Right cardiac atrium (tissue), 5 donors: ENCODE data around the gene PHOX2A. TPM values are rescaled to one million over a fixed set of nuclear protein-coding genes. Genes with fewer than 3 reads are reported as not detected.
A peak's percentile ranks its signal among the peaks of the same experiment; 100 is the strongest.

Experiments used
- ATAC-seq, 2 donors: fragments of 200-7000 bp; cut with Tn5 transposase; one replicate each; pipeline versions ENCODE4 v1.8.0 to v1.9.1; 2020; ENCODE audit warnings: moderate library complexity in 2 of 2, mild to moderate bottlenecking in 1 of 2
- DNase-seq, 3 donors: peaks; one replicate each; pipeline ENCODE4 v3.0.0-alpha.2; 2020
- H3K27ac ChIP-seq: one replicate; pipeline ENCODE4 v1.5.1; 2013; ENCODE audit warnings: mild to moderate bottlenecking, low read length, control low read depth, moderate library complexity
- H3K27me3 ChIP-seq: one replicate; pipeline ENCODE4 v1.6.1; 2013; ENCODE audit not compliant: control insufficient read depth, insufficient read depth
- H3K4me1 ChIP-seq: one replicate; pipeline ENCODE4 v1.6.1; 2013; ENCODE audit warnings: low read length; ENCODE audit not compliant: control insufficient read depth, insufficient read depth
- H3K4me3 ChIP-seq: one replicate; pipeline ENCODE4 v1.5.1; 2013; ENCODE audit warnings: low read length, control low read depth
- H3K9me3 ChIP-seq: one replicate; pipeline ENCODE4 v1.6.1; 2013; ENCODE audit warnings: low read length; ENCODE audit not compliant: control insufficient read depth
- WGBS: extraction: QIAGEN DNeasy Blood & Tissue Kit; methylation state at CpG from one replicate; pipeline ENCODE4 v1.1.7; 2013; 5-methylcytosine and 5-hydroxymethylcytosine counted together
- intact Hi-C, 4 donors: fragments of 100-400 bp; cut with DNase I; formaldehyde crosslinking; loops; one replicate each; pipeline versions ENCODE4 v1.11.0 to v1.14.0; 2022 to 2023
- polyA plus RNA-seq: library from polyadenylated mRNA; stranded (reverse); fragments of 200-250 nt; gene quantifications from one replicate; pipeline ENCODE4 v1.2.3, GENCODE V29; 2013
- total RNA-seq, 4 donors: library from RNA; stranded (reverse); fragmentation: NEBNext Ultra II Directional; extraction: Animal tissue kit (Norgen Biotek cat#: 25700); gene quantifications; one replicate each; pipeline ENCODE4 v1.2.1, GENCODE V29; 2021
- donor health status: healthy with polysubstance abuse.
- donor health status: DM: no; HTN: yes; CAD: no.
- donor health status: DM: no; HTN: no; CAD: no.
- donor health status: DM: no; HTN: yes; CAD: no; lungs with severe emphysema.
- donor health status: DM: yes; HTN: yes; CAD: no.

Gene PHOX2A
- total and polyA plus RNA-seq, 5 donors: 0.18 TPM; not detected in 4

DNA sequence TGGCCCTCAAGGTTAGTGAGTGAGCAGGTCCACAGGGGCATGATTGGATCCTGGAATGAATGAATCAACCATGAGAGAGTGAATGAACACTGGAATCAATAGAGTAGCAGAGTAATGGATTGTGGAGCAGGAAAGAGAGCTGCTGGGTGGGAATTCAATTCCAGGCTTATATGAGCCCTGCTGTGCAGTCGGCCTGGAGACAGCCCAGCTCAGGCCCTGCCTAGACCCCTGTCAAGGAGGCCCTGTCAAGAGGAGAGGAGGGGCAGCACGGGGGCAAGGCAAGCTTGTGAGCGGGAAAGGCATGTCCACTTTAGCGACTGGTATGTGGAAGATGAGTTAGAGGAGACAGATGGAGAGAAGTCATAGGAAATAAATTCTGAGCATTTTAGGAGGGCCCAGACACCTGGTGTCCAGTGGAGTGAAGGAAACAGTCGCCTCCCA is 53.3 kb downstream of the PHOX2A start:
- DNase-seq (no peak), ATAC-seq (peak in 1 of 2 donors; percentile 16)
- 66% methylated on average over 5 of the region's 5 CpGs for WGBS
- no peak overlapping the region for H3K4me3 ChIP-seq
- H3K27me3 ChIP-seq: no peaks in the 10 kb centered on the region
- no peaks in the 10 kb centered on the region for H3K4me1 ChIP-seq
- no peak overlapping the region for H3K27ac ChIP-seq
- intact Hi-C loops: no loop called here
- H3K9me3 ChIP-seq: no peaks in the 10 kb centered on the region

GRCh38 chr11:72189455-72190250 is 54.3 kb downstream of the PHOX2A start:
- intact Hi-C loops: no loop called here
- 65% methylated on average over 3 of the region's 3 CpGs for WGBS
- peak in 2 of 3 donors; percentile 64 to 71 for DNase-seq

More at GRCh38 chr11:72189455-72190250, 54.3 kb downstream of the PHOX2A start:
- H3K9me3 ChIP-seq: no peaks in the 10 kb centered on the region
- H3K4me3 ChIP-seq: no peak overlapping the region
- no peaks in the 10 kb centered on the region for H3K27me3 ChIP-seq
- ATAC-seq: peak; percentile 39 to 89
- H3K4me1 ChIP-seq: no peaks in the 10 kb centered on the region
- no peak overlapping the region for H3K27ac ChIP-seq

Other genes with a start within 250 kb of the PHOX2A start
- gene IL18BP, start 245.3 kb downstream of the PHOX2A start, total RNA-seq: 1 to 10 TPM; 2.7 to 5.3 (median 4.1) TPM
- 3.3 TPM for gene IL18BP, start 245.3 kb downstream of the PHOX2A start, polyA plus RNA-seq
- gene NUMA1, start 163.6 kb downstream of the PHOX2A start, total RNA-seq: 100 to 1,000 TPM in 3 of 4 donors, 10 to 100 TPM in 1; 75.8 to 125 (median 102) TPM
- gene NUMA1, start 163.6 kb downstream of the PHOX2A start, polyA plus RNA-seq: 104 TPM
- gene LRRC51, start 163.3 kb downstream of the PHOX2A start, total RNA-seq: 1 to 10 TPM; 3.8 to 5.5 (median 4.9) TPM
- 3.8 TPM for gene LRRC51, start 163.3 kb downstream of the PHOX2A start, polyA plus RNA-seq
- 10 to 100 TPM; 70.7 to 88.5 (median 80.7) TPM for gene LAMTOR1, start 140.9 kb downstream of the PHOX2A start, total RNA-seq
- 124 TPM for gene LAMTOR1, start 140.9 kb downstream of the PHOX2A start, polyA plus RNA-seq
- gene TOMT, start 138.3 kb downstream of the PHOX2A start, total RNA-seq: not detected
- gene TOMT, start 138.3 kb downstream of the PHOX2A start, polyA plus RNA-seq: not detected
- 10 to 100 TPM; 36.3 to 50.1 (median 40.0) TPM for gene ANAPC15, start 131.5 kb downstream of the PHOX2A start, total RNA-seq
- 77.7 TPM for gene ANAPC15, start 131.5 kb downstream of the PHOX2A start, polyA plus RNA-seq
- 1 to 10 TPM in 2 of 4 donors, under 1 TPM in 1, not detected in 1; 0.49 to 1.2 (median 1.1) TPM for gene FOLR3, start 108.5 kb downstream of the PHOX2A start, total RNA-seq
- gene FOLR3, start 108.5 kb downstream of the PHOX2A start, polyA plus RNA-seq: not detected
- under 1 TPM in 2 of 4 donors, not detected in 2; 0.26 to 0.32 TPM for gene FOLR1, start 52.0 kb downstream of the PHOX2A start, total RNA-seq
- gene FOLR1, start 52.0 kb downstream of the PHOX2A start, polyA plus RNA-seq: 0.18 TPM
- gene FOLR2, start 27.4 kb downstream of the PHOX2A start, total RNA-seq: 10 to 100 TPM; 29.8 to 41.2 (median 38.7) TPM
- gene FOLR2, start 27.4 kb downstream of the PHOX2A start, polyA plus RNA-seq: 11.9 TPM
- gene INPPL1, start 19.4 kb downstream of the PHOX2A start, total RNA-seq: 100 to 1,000 TPM; 107 to 149 (median 125) TPM
- gene INPPL1, start 19.4 kb downstream of the PHOX2A start, polyA plus RNA-seq: 79.2 TPM
- 10 to 100 TPM; 13.5 to 17.7 (median 17.4) TPM for gene CLPB, start 190.4 kb upstream of the PHOX2A start, total RNA-seq
- gene CLPB, start 190.4 kb upstream of the PHOX2A start, polyA plus RNA-seq: 11.0 TPM